ENCODE measurements around the gene HP.
A peak's percentile ranks its signal among the peaks of the same experiment; 100 is the strongest.

The HP gene

GRCh38 chr16:72091217-72091616 is 36.9 kb downstream of the HP start:
- no peak for DNase-seq (ENCODE audit: low read depth)

GRCh38 chr16:72092832-72093447 is 38.6 kb downstream of the HP start:
- DNase-seq (ENCODE audit: low read depth) = no peak

DNA sequence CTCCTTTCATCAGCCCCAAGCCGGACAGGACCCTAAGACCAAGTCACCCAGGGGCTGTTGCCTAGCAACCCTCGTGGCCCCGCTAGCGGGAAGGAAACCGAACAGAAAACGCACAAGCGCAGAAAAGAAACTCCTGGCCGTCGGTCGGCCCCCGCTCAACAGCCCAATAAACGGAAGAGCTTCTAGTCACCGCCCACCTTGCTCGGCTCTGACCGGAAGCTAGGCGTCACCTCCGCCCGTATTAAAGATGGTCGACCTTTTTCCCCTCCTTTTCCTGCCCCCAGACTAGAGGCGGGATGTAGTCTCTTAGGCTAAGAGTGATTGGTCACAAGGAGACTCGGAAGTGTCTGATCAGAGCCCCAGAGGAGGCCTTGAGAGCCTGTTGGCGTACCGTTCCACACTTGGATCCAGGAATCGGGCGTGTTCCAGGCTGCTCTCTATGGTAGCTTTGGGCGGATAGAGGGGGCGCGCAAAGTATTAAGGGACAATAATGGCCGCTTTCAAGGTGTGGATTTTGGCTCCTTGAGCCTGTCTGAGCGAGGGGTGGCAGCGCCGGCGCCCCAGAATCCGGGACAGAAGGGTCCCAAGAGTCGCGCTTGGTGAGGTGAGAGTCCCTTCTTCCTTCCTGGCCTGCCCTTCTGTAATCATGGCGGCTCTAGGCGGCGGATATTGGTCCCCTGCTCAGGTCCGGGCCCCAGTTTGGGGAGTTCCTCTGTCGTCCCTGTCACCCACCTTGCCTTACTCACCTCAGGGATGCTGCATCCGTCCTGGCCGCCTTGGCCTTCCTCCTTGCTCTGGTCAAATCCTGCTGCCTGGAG is 39.4 kb downstream of the HP start, which contains the start of the genes DHX38 and TXNL4B:
DHX38 (plus strand) TSS at position 400 of the 818 bp plus-strand sequence. CDS start 2,311 bp downstream, outside the sequence.
TXNL4B (minus strand) TSS at position 173 of the 818 bp plus-strand sequence. CDS start 2,871 bp downstream, outside the sequence.
- peak; percentile 88 for DNase-seq (ENCODE audit: low read depth)

DNA sequence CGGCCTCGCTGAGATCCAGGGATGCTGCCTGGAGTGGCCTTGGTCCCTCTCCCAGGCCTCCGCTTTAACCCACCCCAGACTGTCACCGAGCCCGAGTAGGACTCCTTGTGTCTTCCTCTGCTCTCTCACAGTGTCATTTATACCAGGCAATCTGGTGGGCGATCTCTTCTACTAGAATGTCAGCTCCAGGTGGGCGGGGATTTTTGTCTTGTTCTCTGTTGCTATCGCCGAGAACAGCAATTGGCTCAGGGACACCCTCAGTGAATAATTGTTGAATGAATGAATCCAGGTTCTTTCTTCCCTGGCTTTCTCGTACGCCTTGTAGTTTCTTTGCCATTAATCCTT is 39.9 kb downstream of the HP start:
- DNase-seq (ENCODE audit: low read depth) = peak; percentile 22

DNA sequence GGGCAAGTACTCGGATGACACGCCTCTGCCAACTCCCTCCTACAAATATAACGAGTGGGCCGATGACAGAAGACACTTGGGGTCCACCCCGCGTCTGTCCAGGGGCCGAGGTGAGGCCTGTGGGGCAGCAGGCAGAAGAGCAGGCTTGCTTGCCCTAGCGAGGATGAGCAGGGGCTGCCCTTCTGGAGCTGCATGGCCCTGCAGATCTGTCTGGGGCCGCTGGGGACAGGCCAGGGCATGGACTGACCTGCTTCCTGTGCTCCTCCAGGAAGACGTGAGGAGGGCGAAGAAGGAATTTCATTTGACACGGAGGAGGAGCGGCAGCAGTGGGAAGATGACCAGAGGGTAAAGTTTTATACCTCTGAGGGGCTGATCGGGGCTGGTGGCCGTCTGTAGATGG is 44.6 kb downstream of the HP start:
- DNase-seq (ENCODE audit: low read depth) = no peak

GRCh38 chr16:72099377-72099818 is 45.1 kb downstream of the HP start:
- DNase-seq (ENCODE audit: low read depth) = peak; percentile 20

DNA sequence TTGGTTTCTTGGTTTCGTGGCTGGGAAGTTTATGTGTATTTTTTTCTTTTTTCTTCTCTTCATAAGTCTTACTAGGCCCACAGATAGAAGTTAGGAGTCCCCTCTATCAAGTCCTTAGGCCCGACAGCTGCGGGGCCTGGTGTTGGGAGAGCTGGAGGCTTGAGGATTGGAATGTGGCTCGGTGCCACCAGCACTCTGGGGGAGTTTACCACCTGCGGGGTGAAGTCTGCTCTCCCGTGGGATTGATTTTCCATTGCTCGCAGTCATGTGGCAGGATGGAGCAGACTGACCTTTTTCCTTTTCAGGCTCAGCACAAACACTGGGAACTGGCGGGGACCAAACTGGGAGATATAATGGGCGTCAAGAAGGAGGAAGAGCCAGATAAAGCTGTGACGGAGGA is 46.9 kb downstream of the HP start:
- DNase-seq (ENCODE audit: low read depth) = no peak

GRCh38 chr16:72104905-72105304 is 50.6 kb downstream of the HP start:
- DNase-seq (ENCODE audit: low read depth) = no peak

DNA sequence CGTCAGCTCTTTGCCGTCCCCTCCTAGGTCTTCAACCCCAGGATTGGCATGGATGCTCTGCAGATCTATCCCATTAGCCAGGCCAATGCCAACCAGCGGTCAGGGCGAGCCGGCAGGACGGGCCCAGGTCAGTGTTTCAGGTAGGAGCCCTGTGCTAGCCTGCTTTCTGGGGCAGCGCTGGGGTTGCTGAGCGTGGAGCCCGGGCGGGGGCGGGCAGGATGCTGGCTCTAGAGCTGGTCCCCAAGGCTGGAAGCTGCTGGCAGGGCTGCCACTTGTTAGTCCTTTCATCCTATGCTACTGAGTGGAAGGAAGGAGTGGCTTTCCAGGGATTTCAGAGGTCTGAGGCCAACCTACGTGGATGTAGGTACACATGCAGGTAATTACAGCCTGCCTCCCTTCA is 51.7 kb downstream of the HP start:
- DNase-seq (ENCODE audit: low read depth) = no peak

DNA sequence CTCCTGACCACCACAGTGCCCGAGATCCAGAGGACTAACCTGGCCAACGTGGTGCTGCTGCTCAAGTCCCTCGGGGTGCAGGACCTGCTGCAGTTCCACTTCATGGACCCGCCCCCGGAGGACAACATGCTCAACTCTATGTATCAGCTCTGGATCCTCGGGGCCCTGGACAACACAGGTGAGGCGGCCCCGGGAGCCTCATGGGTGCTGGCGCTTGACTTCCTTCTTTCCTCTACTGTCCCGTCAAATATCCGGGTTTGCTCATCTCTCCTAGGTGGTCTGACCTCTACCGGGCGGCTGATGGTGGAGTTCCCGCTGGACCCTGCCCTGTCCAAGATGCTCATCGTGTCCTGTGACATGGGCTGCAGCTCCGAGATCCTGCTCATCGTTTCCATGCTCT is 53.1 kb downstream of the HP start:
- no peak for DNase-seq (ENCODE audit: low read depth)

- no peak for DNase-seq (ENCODE audit: low read depth)
Observed at GRCh38 chr16:72108353-72109102, 54.2 kb downstream of the HP start.

DNA sequence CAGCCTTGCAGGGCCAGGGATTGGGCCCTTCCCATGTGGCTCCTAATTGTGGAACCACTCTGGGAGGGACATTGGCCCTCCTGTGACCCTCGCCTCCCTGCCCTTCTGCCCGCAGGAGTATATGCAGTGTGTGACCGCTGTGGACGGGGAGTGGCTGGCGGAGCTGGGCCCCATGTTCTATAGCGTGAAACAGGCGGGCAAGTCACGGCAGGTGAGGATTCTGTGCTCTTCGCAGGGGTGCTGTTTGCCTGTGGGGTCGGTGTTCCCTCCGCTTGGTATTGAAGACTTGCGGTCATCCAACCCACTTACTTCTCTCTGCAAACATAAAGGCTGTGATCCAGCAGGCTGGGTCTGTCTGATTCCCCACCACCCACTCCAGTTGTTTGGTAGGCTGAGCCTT is 55.0 kb downstream of the HP start:
- no peak for DNase-seq (ENCODE audit: low read depth)

GRCh38 chr16:72109966-72110530 is 55.7 kb downstream of the HP start:
- no peak for DNase-seq (ENCODE audit: low read depth)

Measured in activated T-cell treated with anti-CD3 and anti-CD28 coated beads for 24 hours (primary cell).